Activated naive CD4-positive, alpha-beta T cell treated with anti-CD3 and anti-CD28 coated beads, Interleukin-2, amount 50 U/mL, for 24 hours (primary cell): ENCODE data around the gene TOMM40.

Experiments
- H3K27ac Mint-ChIP-seq: one replicate; pipeline ENCODE4 v1.8.0; 2021; ENCODE audit warnings: mild to moderate bottlenecking, mixed read lengths
- H3K27me3 Mint-ChIP-seq: one replicate; pipeline ENCODE4 v1.8.0; 2021; ENCODE audit warnings: mixed read lengths
- H3K36me3 Mint-ChIP-seq: one replicate; pipeline ENCODE4 v1.8.0; 2021; ENCODE audit warnings: mixed read lengths
- H3K4me1 Mint-ChIP-seq: one replicate; pipeline ENCODE4 v1.8.0; 2021; ENCODE audit warnings: mixed read lengths
- H3K4me3 Mint-ChIP-seq: one replicate; pipeline ENCODE4 v1.8.0; 2021; ENCODE audit warnings: mild to moderate bottlenecking, mixed read lengths
- H3K9me3 Mint-ChIP-seq: one replicate; pipeline ENCODE4 v1.8.0; 2021; ENCODE audit warnings: mixed read lengths

Gene TOMM40

DNA sequence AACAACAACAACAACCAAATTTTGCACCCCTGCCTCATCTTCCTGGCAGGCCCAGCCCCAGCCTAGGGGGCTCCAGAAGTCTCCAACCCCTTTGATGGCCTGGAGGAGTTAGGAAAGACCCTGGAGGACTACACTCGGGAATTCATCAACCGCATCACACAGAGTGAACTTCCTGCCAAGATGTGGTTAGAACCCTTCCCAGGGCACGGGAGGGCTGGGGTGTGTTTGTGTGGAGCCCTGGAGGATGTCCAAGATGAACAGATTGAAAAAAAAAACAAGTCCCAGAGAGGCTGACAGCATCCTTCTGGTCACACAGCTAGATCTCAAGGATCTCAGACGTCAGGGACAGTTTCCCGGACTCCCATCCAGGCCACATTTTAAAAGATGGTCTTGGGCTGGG lies 36.7 kb downstream of the TOMM40 start:
- peaks cover 10% of the 10 kb centered on the region for H3K27me3 Mint-ChIP-seq
- no peaks in the 10 kb centered on the region for H3K9me3 Mint-ChIP-seq
- H3K4me1 Mint-ChIP-seq = peaks cover 3% of the 10 kb centered on the region
- no peak overlapping the region for H3K27ac Mint-ChIP-seq
- H3K4me3 Mint-ChIP-seq = no peak overlapping the region
- no peaks in the 10 kb centered on the region for H3K36me3 Mint-ChIP-seq

DNA sequence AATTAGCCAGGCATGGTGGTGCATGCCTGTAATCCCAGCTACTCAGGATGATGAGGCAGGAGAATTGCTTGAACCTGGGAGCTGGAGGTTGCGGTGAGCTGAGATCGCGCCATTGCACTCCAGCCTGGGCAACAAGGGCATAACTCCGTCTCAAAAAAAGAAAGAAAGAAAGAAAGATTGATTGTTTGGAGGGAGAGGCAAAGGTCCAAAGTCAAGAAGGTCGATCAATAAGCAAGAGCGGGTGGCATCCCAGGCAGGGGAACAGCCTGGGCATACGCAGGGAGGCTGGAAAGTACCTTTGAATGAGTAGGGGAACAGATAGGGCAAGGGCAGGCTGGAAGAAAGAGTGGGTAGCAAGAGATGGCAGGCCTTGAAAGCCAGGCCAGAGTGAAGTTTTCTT lies 39.0 kb downstream of the TOMM40 start:
- no peak overlapping the region for H3K27ac Mint-ChIP-seq
- peaks cover 3% of the 10 kb centered on the region for H3K4me1 Mint-ChIP-seq
- peaks cover 10% of the 10 kb centered on the region for H3K27me3 Mint-ChIP-seq
- H3K36me3 Mint-ChIP-seq = no peaks in the 10 kb centered on the region
- no peaks in the 10 kb centered on the region for H3K9me3 Mint-ChIP-seq
- no peak overlapping the region for H3K4me3 Mint-ChIP-seq

GRCh38 chr19:44931541-44931940 lies 40.5 kb downstream of the TOMM40 start:
- Mint-ChIP-seq H3K4me3 (no peak overlapping the region), H3K36me3 (no peaks in the 10 kb centered on the region), H3K27ac (no peak overlapping the region), H3K4me1 (peaks cover 3% of the 10 kb centered on the region), H3K9me3 (no peaks in the 10 kb centered on the region), H3K27me3 (peaks cover 3% of the 10 kb centered on the region)

DNA sequence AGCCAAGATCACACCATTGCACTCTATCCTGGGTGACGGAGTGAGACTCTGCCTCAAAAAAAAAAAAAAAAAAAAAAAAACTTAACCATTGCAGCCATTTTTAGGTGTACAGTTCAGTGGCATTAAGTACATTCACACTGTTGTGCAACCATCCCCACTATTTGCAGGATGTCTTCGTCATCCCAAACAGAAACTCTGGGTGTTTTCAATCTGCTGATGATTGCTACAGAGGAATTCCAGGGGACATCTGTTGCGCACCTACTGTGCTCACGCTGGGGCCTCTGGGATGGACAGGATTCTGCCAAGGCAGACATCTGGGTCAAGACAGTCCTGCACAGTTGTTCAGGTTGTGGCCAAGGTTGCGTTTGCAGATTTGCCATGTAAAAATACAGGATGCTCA lies 48.6 kb downstream of the TOMM40 start:
- H3K4me3 Mint-ChIP-seq = no peak overlapping the region
- no peaks in the 10 kb centered on the region for H3K27me3 Mint-ChIP-seq
- no peak overlapping the region for H3K27ac Mint-ChIP-seq
- no peaks in the 10 kb centered on the region for H3K9me3 Mint-ChIP-seq
- no peaks in the 10 kb centered on the region for H3K4me1 Mint-ChIP-seq
- H3K36me3 Mint-ChIP-seq = no peaks in the 10 kb centered on the region

GRCh38 chr19:44942067-44942571 lies 51.1 kb downstream of the TOMM40 start, which contains the start of gene APOC4:
Gene APOC4, plus strand, starts transcription at chr19:44942237. Its CDS starts 41 bp downstream, at chr19:44942278.
- no peaks in the 10 kb centered on the region for H3K4me1 Mint-ChIP-seq
- H3K4me3 Mint-ChIP-seq = no peak within 1 kb of the TSS

DNA sequence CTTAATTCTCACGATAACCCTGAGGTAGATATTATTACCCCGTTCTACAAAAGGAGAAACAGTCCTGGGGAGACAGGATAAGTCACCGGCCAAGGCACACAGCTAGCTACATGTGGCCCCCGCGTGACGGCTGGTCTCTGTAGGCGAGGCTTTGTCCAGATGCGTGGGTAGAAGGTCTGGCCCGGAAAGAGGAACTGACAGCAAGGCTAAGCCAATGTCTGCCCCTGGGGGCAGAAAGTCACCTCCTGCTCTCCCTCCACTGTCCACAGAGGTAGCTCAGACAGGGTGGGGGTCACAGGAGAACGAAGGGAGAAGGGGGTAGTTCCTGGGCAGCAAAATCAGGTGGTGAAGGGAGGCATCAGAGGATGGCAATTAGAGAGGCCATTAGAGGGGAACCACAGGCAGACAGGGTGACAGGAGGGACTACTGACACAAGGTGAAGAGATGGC lies 52.8 kb downstream of the TOMM40 start:
- no peaks in the 10 kb centered on the region for H3K27me3 Mint-ChIP-seq
- H3K36me3 Mint-ChIP-seq = no peaks in the 10 kb centered on the region
- no peak overlapping the region for H3K4me3 Mint-ChIP-seq
- no peaks in the 10 kb centered on the region for H3K9me3 Mint-ChIP-seq
- H3K4me1 Mint-ChIP-seq = no peaks in the 10 kb centered on the region
- H3K27ac Mint-ChIP-seq = no peak overlapping the region

More at GRCh38 chr19:44942067-44942571, 51.1 kb downstream of the TOMM40 start, which contains the start of gene APOC4:
- no peaks in the 10 kb centered on the region for H3K27me3 Mint-ChIP-seq
- H3K9me3 Mint-ChIP-seq = no peaks in the 10 kb centered on the region
- no peaks in the 10 kb centered on the region for H3K36me3 Mint-ChIP-seq
- H3K27ac Mint-ChIP-seq = no peak within 1 kb of the TSS

DNA sequence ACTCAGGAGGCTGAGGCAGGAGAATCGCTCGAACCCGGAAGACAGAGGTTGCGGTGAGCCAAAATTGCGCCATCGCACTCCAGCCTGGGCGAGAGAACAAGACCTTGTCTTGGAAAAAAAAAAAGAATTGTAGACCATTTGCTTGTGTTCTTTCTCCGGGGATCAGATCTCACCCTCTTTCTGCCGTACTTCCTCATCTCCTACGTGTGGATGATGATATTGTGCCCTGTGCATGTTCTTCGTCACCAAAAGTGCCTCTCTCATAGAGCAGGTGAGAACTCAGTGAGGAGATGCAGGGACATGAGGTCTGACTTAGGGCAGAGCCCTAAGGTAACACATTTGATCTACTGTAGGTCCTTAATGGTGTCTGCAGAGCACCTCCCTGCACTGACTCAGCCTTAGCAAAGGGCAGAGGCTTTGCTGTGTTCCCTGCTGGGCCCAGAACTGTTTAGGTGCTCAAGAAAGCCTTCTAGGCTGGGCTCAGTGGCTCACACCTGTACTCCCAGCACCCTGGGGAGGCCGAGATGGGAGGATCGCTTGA lies 56.1 kb downstream of the TOMM40 start:
- peaks cover 4% of the 10 kb centered on the region for H3K4me1 Mint-ChIP-seq
- H3K4me3 Mint-ChIP-seq = no peak overlapping the region
- H3K27me3 Mint-ChIP-seq = no peaks in the 10 kb centered on the region
- no peaks in the 10 kb centered on the region for H3K9me3 Mint-ChIP-seq
- no peaks in the 10 kb centered on the region for H3K36me3 Mint-ChIP-seq
- H3K27ac Mint-ChIP-seq = no peak overlapping the region

GRCh38 chr19:44948237-44948636 lies 57.2 kb downstream of the TOMM40 start:
- H3K27me3 Mint-ChIP-seq = no peaks in the 10 kb centered on the region
- no peak overlapping the region for H3K4me3 Mint-ChIP-seq
- no peaks in the 10 kb centered on the region for H3K36me3 Mint-ChIP-seq
- H3K9me3 Mint-ChIP-seq = no peaks in the 10 kb centered on the region
- H3K27ac Mint-ChIP-seq = no peak overlapping the region
- peaks cover 4% of the 10 kb centered on the region for H3K4me1 Mint-ChIP-seq

DNA sequence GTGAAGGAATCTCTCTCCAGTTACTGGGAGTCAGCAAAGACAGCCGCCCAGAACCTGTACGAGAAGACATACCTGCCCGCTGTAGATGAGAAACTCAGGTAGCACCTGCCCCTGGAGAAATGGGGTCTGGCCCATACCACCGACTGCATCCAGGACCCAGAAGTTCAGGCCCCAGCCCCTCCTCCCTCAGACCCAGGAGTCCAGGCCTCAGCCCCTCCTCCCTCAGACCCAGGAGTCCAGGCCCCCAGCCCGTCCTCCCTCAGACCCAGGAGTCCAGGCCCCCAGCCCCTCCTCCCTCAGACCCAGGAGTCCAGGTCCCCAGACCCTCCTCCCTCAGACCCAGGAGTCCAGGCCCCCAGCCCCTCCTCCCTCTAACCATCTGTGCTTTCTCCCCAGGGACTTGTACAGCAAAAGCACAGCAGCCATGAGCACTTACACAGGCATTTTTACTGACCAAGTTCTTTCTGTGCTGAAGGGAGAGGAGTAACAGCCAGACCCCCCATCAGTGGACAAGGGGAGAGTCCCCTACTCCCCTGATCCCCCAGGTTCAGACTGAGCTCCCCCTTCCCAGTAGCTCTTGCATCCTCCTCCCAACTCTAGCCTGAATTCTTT lies 57.8 kb downstream of the TOMM40 start:
- Mint-ChIP-seq H3K9me3 (no peaks in the 10 kb centered on the region), H3K27me3 (no peaks in the 10 kb centered on the region), H3K4me1 (peaks cover 8% of the 10 kb centered on the region), H3K27ac (no peak overlapping the region), H3K36me3 (no peaks in the 10 kb centered on the region), H3K4me3 (no peak overlapping the region)

DNA sequence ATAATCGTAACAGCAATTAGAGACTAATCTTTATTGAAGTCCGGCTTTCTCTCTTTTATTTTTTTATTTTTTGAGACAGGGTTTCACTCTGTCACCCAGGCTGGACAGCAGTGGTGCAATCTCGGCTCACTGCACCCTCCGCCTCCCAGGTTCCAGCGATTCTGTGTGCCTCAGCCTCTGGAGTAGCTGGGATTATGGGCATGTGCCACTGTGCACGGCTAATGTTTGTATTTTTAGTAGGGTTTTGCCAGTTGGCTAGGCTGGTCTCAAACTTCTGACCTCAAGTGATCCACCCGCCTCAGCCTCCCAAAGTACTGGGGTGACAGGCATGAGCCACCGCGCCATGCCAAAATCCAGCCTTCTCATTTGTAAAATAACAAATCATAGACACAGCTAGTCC lies 58.5 kb downstream of the TOMM40 start:
- H3K9me3 Mint-ChIP-seq = no peaks in the 10 kb centered on the region
- no peaks in the 10 kb centered on the region for H3K36me3 Mint-ChIP-seq
- H3K27me3 Mint-ChIP-seq = no peaks in the 10 kb centered on the region
- no peak overlapping the region for H3K4me3 Mint-ChIP-seq
- H3K27ac Mint-ChIP-seq = no peak overlapping the region
- peaks cover 8% of the 10 kb centered on the region for H3K4me1 Mint-ChIP-seq

DNA sequence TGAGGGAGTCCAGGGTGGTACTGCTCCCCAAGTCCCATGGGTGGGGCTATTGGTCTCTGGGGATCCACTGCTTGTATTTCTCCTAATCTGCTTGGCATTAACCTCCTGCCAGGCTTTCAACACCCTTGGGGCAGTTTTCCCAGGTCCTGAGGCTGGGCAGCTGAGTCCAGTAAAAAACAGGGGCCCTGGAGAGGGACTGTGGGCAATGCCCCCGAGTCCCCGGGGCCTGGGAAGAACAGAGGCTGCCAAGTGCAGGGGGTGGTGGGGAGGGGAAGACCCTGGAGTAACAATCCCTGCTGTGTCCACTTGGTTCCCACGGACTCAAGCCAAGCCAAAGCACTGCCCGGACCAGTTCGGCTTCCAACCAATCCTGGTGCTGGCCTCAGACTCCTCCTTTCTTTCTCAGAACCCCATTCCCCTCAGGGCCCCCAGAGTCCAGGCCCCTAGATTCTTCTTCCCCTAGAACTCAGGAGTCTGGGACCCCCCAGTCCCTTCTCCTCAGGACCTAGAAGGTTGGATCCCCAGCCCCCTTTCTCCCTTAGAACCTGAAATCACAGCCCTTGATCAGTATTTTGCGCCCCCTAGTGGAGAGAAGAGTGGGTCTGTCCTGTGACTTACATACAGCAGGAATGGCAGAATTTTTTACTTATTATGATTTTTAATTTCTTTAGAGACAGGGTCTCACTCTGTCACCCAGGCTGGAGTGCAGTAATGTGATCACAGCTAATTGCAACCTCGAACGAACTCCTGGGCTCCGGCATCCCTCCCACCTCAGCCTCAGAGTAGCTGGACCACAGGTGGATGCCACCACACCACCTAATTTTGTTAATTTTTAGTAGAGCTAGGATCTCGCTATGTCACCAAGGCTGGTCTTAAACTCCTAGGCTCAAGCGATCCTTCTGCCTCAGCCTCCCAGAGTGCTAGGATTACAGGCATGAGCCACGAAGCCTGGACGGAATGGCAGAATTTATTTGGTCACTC lies 60.4 kb downstream of the TOMM40 start:
- Mint-ChIP-seq H3K36me3 (no peaks in the 10 kb centered on the region), H3K9me3 (no peaks in the 10 kb centered on the region), H3K27ac (no peak overlapping the region), H3K4me1 (peaks cover 16% of the 10 kb centered on the region), H3K4me3 (no peak overlapping the region), H3K27me3 (no peaks in the 10 kb centered on the region)
